Astrocyte of the spinal cord (primary cell): ENCODE results near the gene OR51B4.

ENCODE experiments used
- DNase-seq: peaks from one replicate; pipeline ENCODE4 v3.0.0; 2011; ENCODE audit warnings: low read depth, low spot score
- H3K4me3 ChIP-seq: 2 replicates; pipeline ENCODE4 v1.5.1; 2011; ENCODE audit warnings: low read depth, mild to moderate bottlenecking, low read length, moderate library complexity
- in situ Hi-C: cut with HindIII; loops from 2 replicates; pipeline ENCODE4 v1.10.0; 2017; ENCODE audit warnings: low sequenced_read_pairs
- TF ChIP-seq, protein P1 (sequence below): IDR thresholded peaks from 2 replicates; pipeline ENCODE4 v1.5.1; 2012; ENCODE audit warnings: low read depth, mild to moderate bottlenecking, low read length, inconsistent platforms

Gene OR51B4

GRCh38 chr11:5301846-5302245 is at the start of gene OR51B4:
OR51B4 (minus strand) TSS chr11:5301946; CDS start chr11:5301946, 0 bp downstream.
- TF ChIP-seq, protein P1, sequence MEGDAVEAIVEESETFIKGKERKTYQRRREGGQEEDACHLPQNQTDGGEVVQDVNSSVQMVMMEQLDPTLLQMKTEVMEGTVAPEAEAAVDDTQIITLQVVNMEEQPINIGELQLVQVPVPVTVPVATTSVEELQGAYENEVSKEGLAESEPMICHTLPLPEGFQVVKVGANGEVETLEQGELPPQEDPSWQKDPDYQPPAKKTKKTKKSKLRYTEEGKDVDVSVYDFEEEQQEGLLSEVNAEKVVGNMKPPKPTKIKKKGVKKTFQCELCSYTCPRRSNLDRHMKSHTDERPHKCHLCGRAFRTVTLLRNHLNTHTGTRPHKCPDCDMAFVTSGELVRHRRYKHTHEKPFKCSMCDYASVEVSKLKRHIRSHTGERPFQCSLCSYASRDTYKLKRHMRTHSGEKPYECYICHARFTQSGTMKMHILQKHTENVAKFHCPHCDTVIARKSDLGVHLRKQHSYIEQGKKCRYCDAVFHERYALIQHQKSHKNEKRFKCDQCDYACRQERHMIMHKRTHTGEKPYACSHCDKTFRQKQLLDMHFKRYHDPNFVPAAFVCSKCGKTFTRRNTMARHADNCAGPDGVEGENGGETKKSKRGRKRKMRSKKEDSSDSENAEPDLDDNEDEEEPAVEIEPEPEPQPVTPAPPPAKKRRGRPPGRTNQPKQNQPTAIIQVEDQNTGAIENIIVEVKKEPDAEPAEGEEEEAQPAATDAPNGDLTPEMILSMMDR = no peak
- no peak for DNase-seq
- in situ Hi-C loops = no loop called here
- no peak within 1 kb of the TSS for H3K4me3 ChIP-seq

DNA sequence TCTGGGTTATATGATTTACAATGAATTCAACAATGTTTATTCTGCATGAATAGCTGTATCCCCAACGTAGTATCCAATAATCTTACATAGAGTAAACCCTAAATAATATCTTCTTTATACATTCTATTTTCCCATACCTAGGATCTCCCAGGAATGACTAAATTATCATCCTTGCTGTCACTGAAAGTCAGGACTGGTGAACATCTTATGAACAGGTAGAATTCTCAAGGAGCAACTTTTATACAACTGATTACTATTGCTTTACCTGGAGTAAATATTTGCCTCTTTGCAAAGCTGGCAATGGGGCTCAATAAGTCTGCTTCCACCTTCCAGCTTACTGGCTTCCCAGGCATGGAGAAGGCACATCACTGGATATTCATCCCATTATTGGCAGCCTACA is 49.5 kb upstream of the OR51B4 start, which contains the start of gene OR51B6:
Gene OR51B6 (plus strand): TSS at position 301 of the 400 bp plus-strand sequence. CDS start 0 bp downstream, at position 301.
- in situ Hi-C loops = no loop called here
- TF ChIP-seq, protein P1 = no peak

GRCh38 chr11:5349550-5349949 is 47.8 kb upstream of the OR51B4 start:
- in situ Hi-C loops = no loop called here
- no peak overlapping the region for H3K4me3 ChIP-seq
- TF ChIP-seq, protein P1 = no peak
- DNase-seq = no peak

More for the DNA sequence above, 49.5 kb upstream of the OR51B4 start, which contains the start of gene OR51B6:
- no peak within 1 kb of the TSS for H3K4me3 ChIP-seq
- no peak for DNase-seq

GRCh38 chr11:5348551-5349194 is 46.9 kb upstream of the OR51B4 start:
- no peak for DNase-seq
- H3K4me3 ChIP-seq = no peak overlapping the region
- TF ChIP-seq, protein P1 = no peak
- in situ Hi-C loops = no loop called here

GRCh38 chr11:5345831-5346230 is 44.1 kb upstream of the OR51B4 start:
- no peak for DNase-seq
- H3K4me3 ChIP-seq = no peak overlapping the region
- TF ChIP-seq, protein P1 = no peak
- in situ Hi-C loops = no loop called here

DNA sequence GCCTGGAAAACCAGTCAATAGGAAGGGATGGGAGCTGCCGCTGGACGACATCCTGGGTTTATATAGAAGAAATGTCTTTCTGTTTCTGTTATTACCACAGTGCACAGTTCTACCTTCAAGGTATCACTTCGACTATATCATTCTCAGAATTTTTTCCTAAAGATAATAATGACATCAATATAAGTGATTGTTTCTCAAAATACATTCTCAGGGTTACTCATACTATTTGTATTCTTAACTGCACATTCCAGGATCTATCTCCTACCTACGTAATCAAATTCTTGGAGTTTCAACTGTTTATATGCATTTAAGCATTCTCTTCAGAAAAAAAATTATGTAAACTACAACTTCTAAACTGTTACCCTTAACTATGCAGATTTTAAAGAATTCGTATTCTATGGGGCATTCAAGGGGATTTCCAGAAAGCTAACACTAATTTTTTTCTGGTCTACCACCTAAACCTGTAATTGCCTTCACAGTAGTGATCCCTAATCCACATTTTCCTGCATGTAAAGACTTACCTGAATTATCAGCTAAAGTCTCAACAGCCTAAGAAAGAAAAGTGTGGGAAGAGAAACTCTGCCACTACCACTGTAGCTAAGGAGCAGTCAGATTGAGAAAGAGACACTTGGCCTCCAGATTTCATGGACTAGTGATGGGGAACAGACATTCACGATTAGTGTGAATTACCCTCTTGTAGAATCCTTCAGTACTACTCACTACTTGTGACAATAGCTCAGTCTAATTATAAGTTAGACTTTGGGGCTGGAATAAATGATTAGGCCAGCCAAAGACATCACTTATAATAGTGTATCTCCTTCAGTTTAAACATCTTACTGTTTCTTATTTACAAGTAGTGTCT is 42.0 kb upstream of the OR51B4 start, which contains the start of gene OR51B5:
Gene OR51B5 (minus strand): TSS at position 51 of the 862 bp plus-strand sequence. CDS start 0 bp downstream, at position 51.
- in situ Hi-C loops = no loop called here
- DNase-seq = no peak
- H3K4me3 ChIP-seq = no peak within 1 kb of the TSS
- TF ChIP-seq, protein P1 = no peak
